Fibroblast of lung (primary cell): ENCODE data around the gene TH. TPM values are rescaled to one million over a fixed set of nuclear protein-coding genes. Genes with fewer than 3 reads are reported as not detected.

ENCODE experiments used
- DNase-seq, 2 donors: peaks; one replicate each; pipeline versions ENCODE4 v3.0.0 to v3.0.0-alpha.2; 2010; ENCODE audit warnings: low read depth in 2 of 2
- H2AFZ ChIP-seq: 2 replicates; pipeline ENCODE4 v1.5.1; 2012; ENCODE audit warnings: low read length, control low read depth, inconsistent platforms
- H3K27ac ChIP-seq: 2 replicates; pipeline ENCODE4 v1.5.1; 2011; ENCODE audit warnings: low read length, control low read depth; ENCODE audit not compliant: insufficient read depth
- H3K27me3 ChIP-seq: 2 replicates; pipeline ENCODE4 v1.5.1; 2011; ENCODE audit warnings: mild to moderate bottlenecking, low read length; ENCODE audit not compliant: control insufficient read depth, insufficient read depth
- H3K36me3 ChIP-seq: 2 replicates; pipeline ENCODE4 v1.5.1; 2011; ENCODE audit warnings: low read length; ENCODE audit not compliant: control insufficient read depth, insufficient read depth
- H3K4me1 ChIP-seq: 2 replicates; pipeline ENCODE4 v1.5.1; 2011; ENCODE audit warnings: low read length; ENCODE audit not compliant: control insufficient read depth, insufficient read depth; ENCODE audit errors: extremely low read depth
- H3K4me2 ChIP-seq: 2 replicates; pipeline ENCODE4 v1.5.1; 2011; ENCODE audit warnings: low read length, control low read depth; ENCODE audit not compliant: insufficient read depth; ENCODE audit errors: extremely low read depth
- H3K4me3 ChIP-seq, 4 experiments: fragments of 200-600 bp in 1 of 4; sonication (generic) in 1 of 4; replicated peaks in 1 of 4; 2 replicates each; pipeline ENCODE4 v1.5.1; 2011 to 2016; ENCODE audit warnings: low read length in 4 of 4, low read depth in 3 of 4, mild to moderate bottlenecking in 3 of 4, control low read depth in 2 of 4, inconsistent platforms in 1 of 4, mixed read lengths in 1 of 4; ENCODE audit not compliant: insufficient read depth in 1 of 4; ENCODE audit errors: control extremely low read depth in 1 of 4
- H3K79me2 ChIP-seq: 2 replicates; pipeline ENCODE4 v1.5.1; 2012; ENCODE audit warnings: mild to moderate bottlenecking, low read length, inconsistent platforms; ENCODE audit not compliant: control insufficient read depth, insufficient read depth
- H3K9ac ChIP-seq: 2 replicates; pipeline ENCODE4 v1.5.1; 2011; ENCODE audit warnings: mild to moderate bottlenecking, low read length, control low read depth; ENCODE audit not compliant: insufficient read depth
- H3K9me3 ChIP-seq: 2 replicates; pipeline ENCODE4 v1.5.1; 2012; ENCODE audit warnings: low read depth, low read length; ENCODE audit not compliant: control insufficient read depth, insufficient read depth
- H4K20me1 ChIP-seq: 2 replicates; pipeline ENCODE4 v1.5.1; 2011; ENCODE audit warnings: low read length; ENCODE audit not compliant: control insufficient read depth, insufficient read depth; ENCODE audit errors: extremely low read depth
- EZH2 ChIP-seq: IDR thresholded peaks from 2 replicates; pipeline ENCODE4 v1.5.1; 2012; ENCODE audit warnings: low read length, control low read depth, mild to moderate bottlenecking; ENCODE audit errors: missing control alignments
- polyA minus RNA-seq: library from RNA; depleted of rRNA, polyadenylated mRNA; stranded (reverse); fragments of >200 nt; gene quantifications from 2 replicates; pipeline ENCODE4 v1.2.3, GENCODE V29; 2011; ENCODE audit warnings: low replicate concordance
- polyA plus RNA-seq, 2 donors: library from polyadenylated mRNA; depleted of rRNA in 1 of 2; stranded (reverse) in 1 of 2; unstranded in 1 of 2; fragments of >200 nt; gene quantifications; 2 replicates each; pipeline ENCODE4 v1.2.1, GENCODE V29; 2011 to 2012; ENCODE audit warnings: missing spikeins in 1 of 2
- total RNA-seq: library from RNA; depleted of rRNA; stranded (reverse); fragments of >200 nt; gene quantifications from 2 replicates; pipeline ENCODE4 v1.2.1, GENCODE V29; 2014
- TF ChIP-seq, protein P1 (sequence below), 2 donors: IDR thresholded peaks in 1 of 2; conservative IDR thresholded peaks in 1 of 2; 1 replicate in 1 of 2; 2 replicates in 1 of 2; pipeline ENCODE4 v1.5.1; 2011 to 2012; ENCODE audit warnings: low read length in 2 of 2, control low read depth in 1 of 2, inconsistent platforms in 1 of 2, low read depth in 1 of 2, mild to moderate bottlenecking in 1 of 2

Gene TH
- 0.17 TPM in 1 of 2 replicates, not detected in the other for total RNA-seq
- not detected in 2 replicates for polyA plus RNA-seq
- not detected in 2 replicates for polyA plus RNA-seq (2012)
- not detected in 2 replicates for polyA minus RNA-seq

- Histone ChIP-seq H3K27me3 (no peaks in the 10 kb centered on the region), H2AFZ (no peak within 1 kb of the TSS), H3K9ac (no peak within 1 kb of the TSS), H3K27ac (no peak within 1 kb of the TSS), H3K9me3 (no peaks in the 10 kb centered on the region), H3K79me2 (no peaks in the 10 kb centered on the region), H4K20me1 (no peaks in the 10 kb centered on the region), H3K4me3 (no peak within 1 kb of the TSS), H3K4me1 (no peaks in the 10 kb centered on the region), H3K36me3 (no peaks in the 10 kb centered on the region), H3K4me2 (no peak within 1 kb of the TSS)
- TF ChIP-seq EZH2, result no peak
- TF ChIP-seq, protein P1, sequence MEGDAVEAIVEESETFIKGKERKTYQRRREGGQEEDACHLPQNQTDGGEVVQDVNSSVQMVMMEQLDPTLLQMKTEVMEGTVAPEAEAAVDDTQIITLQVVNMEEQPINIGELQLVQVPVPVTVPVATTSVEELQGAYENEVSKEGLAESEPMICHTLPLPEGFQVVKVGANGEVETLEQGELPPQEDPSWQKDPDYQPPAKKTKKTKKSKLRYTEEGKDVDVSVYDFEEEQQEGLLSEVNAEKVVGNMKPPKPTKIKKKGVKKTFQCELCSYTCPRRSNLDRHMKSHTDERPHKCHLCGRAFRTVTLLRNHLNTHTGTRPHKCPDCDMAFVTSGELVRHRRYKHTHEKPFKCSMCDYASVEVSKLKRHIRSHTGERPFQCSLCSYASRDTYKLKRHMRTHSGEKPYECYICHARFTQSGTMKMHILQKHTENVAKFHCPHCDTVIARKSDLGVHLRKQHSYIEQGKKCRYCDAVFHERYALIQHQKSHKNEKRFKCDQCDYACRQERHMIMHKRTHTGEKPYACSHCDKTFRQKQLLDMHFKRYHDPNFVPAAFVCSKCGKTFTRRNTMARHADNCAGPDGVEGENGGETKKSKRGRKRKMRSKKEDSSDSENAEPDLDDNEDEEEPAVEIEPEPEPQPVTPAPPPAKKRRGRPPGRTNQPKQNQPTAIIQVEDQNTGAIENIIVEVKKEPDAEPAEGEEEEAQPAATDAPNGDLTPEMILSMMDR (conservative IDR thresholded peaks at IDR 0.05 in 1 of 2, IDR thresholded peaks at IDR 0.05 in 1 of 2; ENCODE audit: low read depth in 1 of 2, low read length in 2 of 2), result no peak
- DNase-seq, result no peak
Observed at GRCh38 chr11:2171591-2172003, at the start of gene TH. TSS of gene TH (minus strand) at chr11:2171815. CDS start at chr11:2171786, 29 bp downstream.

GRCh38 chr11:2221024-2221423 is 49.4 kb upstream of the TH start:
- H3K27ac ChIP-seq, result no peak overlapping the region
- no peak overlapping the region for H2AFZ ChIP-seq
- no peaks in the 10 kb centered on the region for H3K9me3 ChIP-seq
- H4K20me1 ChIP-seq, result no peaks in the 10 kb centered on the region
- no peak overlapping the region for H3K4me3 ChIP-seq
- TF ChIP-seq, protein P1 (conservative IDR thresholded peaks at IDR 0.05 in 1 of 2, IDR thresholded peaks at IDR 0.05 in 1 of 2; ENCODE audit: low read depth in 1 of 2, low read length in 2 of 2), result no peak
- no peak for TF ChIP-seq EZH2
- no peak for DNase-seq
- no peaks in the 10 kb centered on the region for H3K36me3 ChIP-seq
- no peaks in the 10 kb centered on the region for H3K79me2 ChIP-seq
- H3K27me3 ChIP-seq, result no peaks in the 10 kb centered on the region
- no peak overlapping the region for H3K9ac ChIP-seq
- no peak overlapping the region for H3K4me2 ChIP-seq
- H3K4me1 ChIP-seq, result no peaks in the 10 kb centered on the region

DNA sequence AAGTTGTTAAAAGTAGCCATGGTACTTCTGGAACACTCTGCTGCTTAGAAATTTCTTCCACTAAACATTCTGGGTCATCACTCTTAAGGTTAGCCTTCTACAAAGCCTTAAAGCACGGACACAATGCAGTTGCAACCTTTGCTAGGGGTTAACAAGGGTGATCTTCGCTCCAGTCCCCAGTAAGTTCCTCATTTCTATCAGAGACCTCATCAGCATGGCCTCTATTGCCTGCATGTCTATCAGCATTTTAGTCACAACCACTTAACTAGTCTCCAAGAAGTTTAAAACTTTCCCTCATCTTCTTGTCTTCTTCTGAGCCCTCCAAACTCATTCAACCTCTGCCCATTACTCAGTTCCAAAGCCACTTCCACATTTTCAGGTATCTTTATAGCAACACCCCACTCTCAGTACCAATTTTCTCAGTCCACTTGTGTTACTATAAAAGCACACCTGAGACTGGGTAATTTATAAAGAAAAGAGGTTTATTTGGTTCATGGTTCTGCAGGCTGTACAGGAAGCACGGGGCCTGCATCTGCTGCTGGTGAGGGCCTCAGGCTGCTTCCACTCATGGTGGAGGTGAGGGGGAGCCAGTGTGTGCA is 48.7 kb upstream of the TH start:
- Histone ChIP-seq H3K9me3 (no peaks in the 10 kb centered on the region), H3K9ac (no peak overlapping the region), H3K4me2 (no peak overlapping the region), H3K4me3 (no peak overlapping the region), H2AFZ (no peak overlapping the region), H3K79me2 (no peaks in the 10 kb centered on the region), H3K36me3 (no peaks in the 10 kb centered on the region), H3K4me1 (no peaks in the 10 kb centered on the region), H3K27me3 (no peaks in the 10 kb centered on the region), H3K27ac (no peak overlapping the region), H4K20me1 (no peaks in the 10 kb centered on the region)
- no peak for TF ChIP-seq EZH2
- TF ChIP-seq, protein P1 (conservative IDR thresholded peaks at IDR 0.05 in 1 of 2, IDR thresholded peaks at IDR 0.05 in 1 of 2; ENCODE audit: low read depth in 1 of 2, low read length in 2 of 2), result no peak
- no peak for DNase-seq
